Neuron (in vitro differentiated cells): Measurements from ENCODE around the gene AP5B1.

Experiments used
- H2AFZ ChIP-seq: one replicate; pipeline ENCODE4 v1.6.1; 2013; ENCODE audit warnings: low read depth, mild to moderate bottlenecking, inconsistent platforms, low read length, moderate library complexity
- H3K27me3 ChIP-seq: one replicate; pipeline ENCODE4 v1.6.1; 2013; ENCODE audit warnings: low read length; ENCODE audit not compliant: insufficient read depth
- H3K36me3 ChIP-seq: one replicate; pipeline ENCODE4 v1.6.1; 2013; ENCODE audit warnings: low read length; ENCODE audit not compliant: insufficient read depth
- H3K4me1 ChIP-seq: one replicate; pipeline ENCODE4 v1.6.1; 2013; ENCODE audit warnings: low read length; ENCODE audit not compliant: insufficient read depth
- H3K4me3 ChIP-seq: 2 replicates; pipeline ENCODE4 v1.5.1; 2013; ENCODE audit warnings: mild to moderate bottlenecking, low read length, moderate library complexity
- H3K9me3 ChIP-seq: one replicate; pipeline ENCODE4 v1.6.1; 2013; ENCODE audit warnings: low read length

Gene AP5B1

DNA sequence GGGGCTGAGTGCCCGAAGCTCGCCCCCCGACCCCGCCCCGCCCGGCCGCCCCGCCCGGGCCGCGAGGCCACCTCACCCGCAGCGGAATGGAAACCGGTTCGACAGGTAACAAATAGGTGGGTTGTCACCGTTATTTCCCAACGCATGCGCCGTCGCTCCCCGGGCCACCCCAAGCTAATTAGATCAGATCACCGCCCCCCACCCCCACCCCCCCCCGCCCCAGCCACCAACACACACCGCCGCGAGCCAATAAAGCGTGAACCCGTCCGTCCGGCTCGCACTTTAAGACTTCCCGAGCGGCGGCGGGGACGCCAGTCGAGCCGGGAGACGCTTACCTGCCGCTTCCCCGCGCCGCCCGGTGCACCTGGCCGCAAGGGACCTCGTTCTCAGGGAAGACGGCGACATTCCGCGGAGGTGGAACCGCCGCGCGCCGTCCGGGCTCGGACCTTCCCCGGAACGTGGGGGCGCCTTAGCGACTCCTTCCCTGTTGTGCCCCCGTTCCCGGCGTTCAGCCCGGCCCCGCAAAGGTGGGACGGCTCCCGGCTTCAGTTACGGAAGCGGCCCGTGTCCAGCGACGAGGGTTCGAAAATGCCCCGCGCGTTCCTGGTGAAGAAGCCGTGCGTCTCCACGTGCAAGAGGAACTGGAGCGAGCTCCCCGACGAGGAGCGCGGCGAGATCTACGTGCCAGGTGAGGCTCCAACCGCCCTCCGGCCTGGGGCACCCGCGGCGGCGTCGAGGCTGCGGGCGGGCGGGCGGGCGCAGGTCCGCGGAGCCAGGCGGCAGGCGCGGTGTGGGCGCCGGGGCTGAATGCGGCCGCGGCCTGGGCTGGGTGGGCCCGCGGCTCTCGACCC lies 6.2 kb upstream of the AP5B1 start, which contains the start of gene OVOL1:
TSS of gene OVOL1 (plus strand) at position 278 of the 851 bp plus-strand sequence. CDS start at position 589, 311 bp downstream.
- Histone ChIP-seq H3K27me3 (peaks cover 89% of the 10 kb centered on the region), H3K4me3 (no peak within 1 kb of the TSS), H3K4me1 (no peaks in the 10 kb centered on the region), H3K36me3 (no peaks in the 10 kb centered on the region), H2AFZ (no peak within 1 kb of the TSS), H3K9me3 (no peaks in the 10 kb centered on the region)

DNA sequence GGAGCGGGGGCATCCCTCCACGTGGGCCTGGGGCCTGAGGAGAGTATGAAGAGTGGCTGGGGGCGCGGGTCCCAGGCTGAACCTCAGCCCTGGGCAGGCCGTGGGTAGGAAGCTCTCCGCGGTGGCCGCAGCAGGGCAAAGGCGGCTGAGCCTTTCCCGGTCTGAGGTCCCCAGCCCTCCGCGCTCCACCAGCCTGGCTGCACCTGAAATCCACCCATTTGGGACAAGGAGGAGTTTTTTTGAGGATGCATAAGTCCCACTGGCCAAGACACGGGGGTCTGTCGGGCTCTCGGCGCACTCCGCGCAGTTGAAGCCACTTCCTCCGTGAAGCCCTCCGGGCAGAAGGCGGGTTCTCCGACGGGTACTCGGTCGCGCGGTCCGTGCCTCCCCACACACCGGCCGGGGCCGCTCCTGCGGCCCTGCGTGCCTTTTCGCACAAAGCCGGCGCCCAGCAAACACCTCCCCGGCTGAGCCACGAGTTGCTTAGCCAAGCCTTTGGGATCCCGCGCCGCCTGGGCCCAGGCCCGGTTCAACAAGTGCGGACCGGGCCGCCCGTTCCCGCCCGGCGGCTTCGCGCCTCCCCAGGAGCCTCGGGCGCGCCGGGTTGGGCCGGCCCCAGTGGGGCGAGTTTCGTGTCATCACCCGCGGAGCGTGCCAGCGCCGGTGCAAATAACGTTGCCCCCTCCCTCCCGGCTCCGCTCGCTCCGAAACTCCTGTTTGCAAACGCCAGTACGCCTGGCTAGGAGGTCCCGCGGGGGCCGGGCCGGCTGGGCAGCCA lies 5.4 kb upstream of the AP5B1 start:
- Histone ChIP-seq H3K27me3 (peaks cover 83% of the 10 kb centered on the region), H3K9me3 (no peaks in the 10 kb centered on the region), H3K36me3 (no peaks in the 10 kb centered on the region), H2AFZ (no peak overlapping the region), H3K4me3 (no peak overlapping the region), H3K4me1 (no peaks in the 10 kb centered on the region)

DNA sequence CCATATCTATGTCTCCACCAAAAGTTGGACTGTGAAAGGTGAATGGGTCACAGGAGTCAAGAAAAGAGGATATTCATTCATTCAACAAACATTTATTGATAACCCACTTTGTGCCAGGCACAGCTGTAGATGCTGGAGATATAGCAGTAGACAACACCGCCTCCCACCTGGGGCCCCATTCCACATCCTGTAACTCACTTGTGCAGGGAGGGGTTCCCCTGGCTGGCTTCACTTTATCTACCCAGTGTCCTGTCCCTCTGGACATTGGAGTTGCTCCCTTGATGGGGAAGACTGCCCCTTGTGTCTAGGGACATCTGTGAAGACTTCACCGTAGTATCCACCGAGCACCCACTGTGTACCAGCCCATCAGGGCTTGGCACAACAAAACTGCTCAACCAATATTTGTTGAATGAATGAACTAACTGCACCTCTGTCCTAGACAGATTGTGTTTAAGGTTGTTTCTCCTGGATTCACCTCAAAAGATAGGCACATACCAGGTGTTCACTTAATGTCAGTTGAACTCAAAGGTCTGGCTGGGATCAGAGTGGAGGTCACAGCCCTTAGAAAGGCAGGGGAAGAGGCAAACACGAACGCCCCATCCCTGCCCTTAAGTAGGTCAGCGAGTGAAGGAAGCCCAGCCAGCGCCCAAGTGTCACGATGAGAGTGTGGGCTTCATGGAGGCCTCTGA lies 4.7 kb upstream of the AP5B1 start:
- Histone ChIP-seq H3K9me3 (no peaks in the 10 kb centered on the region), H2AFZ (no peak overlapping the region), H3K4me1 (no peaks in the 10 kb centered on the region), H3K4me3 (no peak overlapping the region), H3K27me3 (peaks cover 76% of the 10 kb centered on the region), H3K36me3 (no peaks in the 10 kb centered on the region)

DNA sequence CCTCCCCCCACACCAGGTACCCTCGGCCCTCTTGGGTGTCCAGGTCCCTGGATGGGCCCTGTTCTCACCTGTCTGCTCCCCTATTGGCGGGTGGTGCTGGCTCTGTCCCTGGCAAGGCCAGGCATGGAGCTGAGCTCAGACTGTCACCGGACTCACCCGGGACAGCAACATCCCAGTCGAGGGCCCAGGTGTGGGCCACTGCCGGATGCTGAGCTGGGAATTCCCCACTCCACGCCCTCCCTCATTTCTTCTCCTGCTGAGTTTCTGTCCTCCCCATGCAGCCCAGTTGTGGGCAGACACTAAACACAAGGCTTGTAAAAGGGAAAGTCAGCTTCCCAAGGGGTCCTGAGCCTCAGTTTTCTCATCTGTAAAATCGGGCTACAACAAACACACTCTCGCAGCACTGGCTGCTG lies 2.0 kb upstream of the AP5B1 start:
- no peaks in the 10 kb centered on the region for H3K36me3 ChIP-seq
- H3K9me3 ChIP-seq, result no peaks in the 10 kb centered on the region
- peaks cover 51% of the 10 kb centered on the region for H3K27me3 ChIP-seq
- no peak overlapping the region for H3K4me3 ChIP-seq
- no peak overlapping the region for H2AFZ ChIP-seq
- no peaks in the 10 kb centered on the region for H3K4me1 ChIP-seq

DNA sequence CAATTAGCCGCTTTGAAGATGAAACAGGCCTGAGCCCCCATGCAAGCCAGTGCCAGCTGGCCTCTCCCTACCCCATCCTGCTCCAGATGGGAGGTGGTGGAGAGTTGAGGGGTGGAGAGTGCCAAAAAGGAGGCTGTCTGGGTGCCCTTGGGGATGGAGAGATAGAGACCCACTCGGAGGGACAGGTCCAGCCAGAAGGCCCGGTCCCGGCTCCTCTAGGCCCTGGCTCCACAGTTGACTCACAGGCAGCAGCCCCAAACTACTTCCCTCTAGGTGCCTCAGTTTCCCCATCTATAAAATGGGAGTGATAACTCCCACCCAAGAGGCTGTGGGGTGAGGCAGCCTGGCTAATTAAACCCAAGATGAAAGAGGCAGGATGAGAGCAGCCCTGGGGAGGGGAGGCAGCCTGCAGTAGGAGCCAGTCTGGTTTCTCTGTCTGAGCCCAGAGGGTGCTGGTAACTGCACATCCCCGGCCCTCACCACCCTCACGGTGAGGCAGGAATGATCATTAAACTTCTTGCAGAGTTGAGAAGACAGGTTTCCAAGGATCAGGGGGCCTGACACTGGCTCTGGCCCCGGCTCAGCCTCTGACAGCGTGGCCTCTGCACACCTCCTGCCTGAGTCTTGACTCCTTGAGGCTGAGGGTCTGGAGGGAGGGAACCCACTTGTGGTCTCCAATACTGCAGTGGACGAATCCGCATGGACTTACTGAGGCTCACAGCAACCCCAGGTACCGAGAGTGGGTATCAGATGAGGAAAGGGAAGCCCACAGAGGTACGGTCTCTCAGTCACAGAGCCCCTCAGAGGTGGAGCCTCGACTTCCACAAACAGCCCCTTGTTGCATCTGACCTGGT lies 1.4 kb upstream of the AP5B1 start:
- H3K27me3 ChIP-seq, result peaks cover 46% of the 10 kb centered on the region
- H3K4me3 ChIP-seq, result no peak overlapping the region
- peaks cover 1% of the 10 kb centered on the region for H3K36me3 ChIP-seq
- H3K4me1 ChIP-seq, result no peaks in the 10 kb centered on the region
- H3K9me3 ChIP-seq, result no peaks in the 10 kb centered on the region
- no peak overlapping the region for H2AFZ ChIP-seq

DNA sequence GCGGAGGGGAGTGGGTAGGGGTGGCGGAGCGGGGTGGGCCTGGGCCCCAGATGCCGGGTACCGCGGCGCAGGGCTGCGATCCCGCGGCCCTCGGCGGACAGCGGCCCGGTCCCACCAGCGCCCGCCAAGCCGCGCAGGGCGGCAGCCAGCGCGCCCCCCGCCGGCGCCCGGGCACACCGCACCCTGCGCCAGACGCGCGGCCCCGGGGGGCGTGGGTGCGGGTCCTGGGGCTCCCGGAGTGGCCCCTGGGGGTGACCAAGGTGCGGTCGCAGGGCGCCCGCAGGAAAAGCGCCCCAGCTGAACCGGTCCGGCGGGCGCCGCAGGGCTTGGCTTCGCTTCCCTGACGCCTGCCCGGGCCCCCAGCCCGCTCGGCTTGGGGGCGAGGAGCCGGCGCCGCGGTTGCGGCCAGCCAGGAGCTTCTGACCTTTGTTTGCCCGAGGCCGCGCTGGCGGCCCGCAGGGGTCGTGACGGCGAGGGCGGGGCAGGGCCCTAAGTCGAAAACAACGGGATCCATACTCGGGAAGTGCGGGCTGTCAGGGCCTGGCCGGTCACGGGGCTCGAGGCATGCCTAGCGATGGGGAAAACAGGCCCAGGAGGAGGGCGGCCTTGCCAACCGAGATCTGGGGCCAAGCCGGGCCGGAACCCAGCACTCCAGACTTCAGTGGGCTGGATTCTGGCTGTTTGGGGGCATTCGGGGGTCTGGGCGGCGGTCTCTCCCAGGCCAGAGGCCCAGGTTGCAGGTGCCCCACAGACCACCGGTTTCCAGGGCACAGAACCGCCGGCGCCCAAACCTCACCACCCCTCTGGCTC lies 581 bp upstream of the AP5B1 start:
- Histone ChIP-seq H3K4me1 (no peaks in the 10 kb centered on the region), H3K9me3 (no peaks in the 10 kb centered on the region), H3K4me3 (peak overlapping the region; percentile 49), H3K36me3 (peaks cover 3% of the 10 kb centered on the region), H2AFZ (peak overlapping the region; percentile 48), H3K27me3 (peaks cover 39% of the 10 kb centered on the region)

DNA sequence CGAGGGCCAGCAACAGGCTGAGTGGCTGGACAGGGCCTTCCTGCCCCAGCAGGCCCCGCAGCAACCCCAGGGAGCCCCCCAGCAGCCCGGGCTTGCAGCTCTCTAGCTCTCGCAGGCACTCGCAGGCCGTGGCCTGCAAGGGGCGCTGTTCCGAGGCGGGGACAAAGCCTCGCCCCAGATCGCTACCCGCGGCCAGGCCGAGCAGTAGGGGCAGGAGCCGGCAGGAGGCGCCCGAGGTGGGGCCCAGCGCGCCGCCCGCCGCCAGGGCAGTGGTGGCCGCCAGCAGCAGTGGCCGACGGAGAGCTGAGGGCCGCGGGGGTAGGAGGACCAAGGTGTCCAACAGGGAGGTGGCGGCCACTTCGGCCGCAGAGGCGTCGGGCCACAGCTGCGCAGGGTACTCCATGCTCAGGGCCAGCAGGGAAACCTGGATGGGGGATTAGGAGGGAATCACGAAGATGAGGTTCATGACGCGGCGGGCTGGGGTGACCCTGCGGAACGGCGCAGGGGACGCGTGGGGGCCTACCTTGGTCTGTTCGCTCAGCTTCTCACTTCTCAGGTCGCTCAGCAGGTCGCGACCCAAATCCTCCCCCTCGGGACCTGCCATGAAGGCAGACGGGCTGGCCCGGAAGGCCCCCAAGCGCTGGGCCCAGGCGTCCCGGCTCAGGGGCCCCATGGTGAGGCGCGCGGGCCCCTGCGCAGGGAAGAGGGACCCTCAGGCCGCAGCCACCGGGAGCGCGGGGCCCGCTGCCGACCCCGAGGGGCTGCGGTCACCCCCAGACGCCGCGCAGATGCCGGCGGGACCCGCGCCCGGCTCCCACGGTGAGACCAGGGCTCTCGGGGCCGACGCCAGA lies 632 bp downstream of the AP5B1 start:
- Histone ChIP-seq H3K4me1 (no peaks in the 10 kb centered on the region), H3K9me3 (no peaks in the 10 kb centered on the region), H3K36me3 (peaks cover 3% of the 10 kb centered on the region), H2AFZ (peak overlapping the region; percentile 94), H3K27me3 (peaks cover 27% of the 10 kb centered on the region), H3K4me3 (peak overlapping the region; percentile 49)

DNA sequence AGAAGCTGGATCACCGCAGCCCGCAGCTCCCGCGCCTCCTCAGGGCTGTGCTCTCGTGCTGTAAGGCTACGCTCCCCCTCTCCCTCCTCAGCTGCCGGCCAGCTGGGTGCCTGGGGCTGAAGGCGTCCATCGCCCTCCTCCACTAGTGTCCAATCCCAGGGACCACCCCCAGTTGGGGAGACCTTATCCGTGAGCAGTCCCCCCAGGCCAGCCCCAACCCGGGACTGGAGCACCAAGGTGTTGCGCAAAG lies 1.2 kb downstream of the AP5B1 start:
- Histone ChIP-seq H3K9me3 (peaks cover 5% of the 10 kb centered on the region), H3K4me1 (no peaks in the 10 kb centered on the region), H2AFZ (no peak overlapping the region), H3K4me3 (no peak overlapping the region), H3K27me3 (peaks cover 23% of the 10 kb centered on the region), H3K36me3 (peaks cover 3% of the 10 kb centered on the region)

DNA sequence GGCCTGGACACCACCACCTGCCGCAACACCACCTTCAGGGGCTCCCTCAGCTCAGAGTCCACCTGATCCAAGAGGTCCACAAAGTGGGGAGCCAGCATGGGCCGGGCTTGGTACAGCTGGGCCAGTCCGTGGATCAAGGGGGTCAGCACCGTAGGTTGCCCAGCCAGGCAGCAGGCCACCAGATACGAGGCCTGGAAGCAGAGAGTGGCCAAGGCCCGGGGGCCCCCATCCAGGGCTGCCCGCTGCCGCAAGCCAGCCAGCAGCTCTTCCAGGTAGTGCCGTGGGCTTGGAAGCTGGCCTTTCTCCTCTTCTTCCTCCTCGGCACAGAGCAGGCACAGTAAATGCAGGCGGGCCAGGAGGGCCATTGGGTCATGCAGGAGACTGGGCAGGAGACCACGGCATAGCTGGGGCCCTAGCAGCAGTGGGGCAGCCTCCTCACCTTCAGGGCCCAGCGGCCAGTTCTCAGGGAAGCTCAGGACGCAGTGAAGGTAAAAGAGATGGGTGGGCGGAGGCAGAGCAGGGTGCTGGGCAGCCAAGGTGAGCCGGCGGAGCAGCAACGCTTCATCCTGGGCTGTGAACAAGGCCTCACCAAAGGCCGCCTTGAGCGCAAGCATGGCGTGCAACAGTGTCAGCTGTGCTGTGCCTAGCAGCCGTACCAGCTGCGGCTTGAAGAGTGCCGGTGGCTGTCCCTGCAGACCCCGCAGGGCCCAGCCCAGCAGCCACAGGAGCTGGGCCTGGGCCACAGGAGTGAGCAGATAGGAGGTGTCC lies 1.7 kb downstream of the AP5B1 start:
- no peak overlapping the region for H3K4me3 ChIP-seq

DNA sequence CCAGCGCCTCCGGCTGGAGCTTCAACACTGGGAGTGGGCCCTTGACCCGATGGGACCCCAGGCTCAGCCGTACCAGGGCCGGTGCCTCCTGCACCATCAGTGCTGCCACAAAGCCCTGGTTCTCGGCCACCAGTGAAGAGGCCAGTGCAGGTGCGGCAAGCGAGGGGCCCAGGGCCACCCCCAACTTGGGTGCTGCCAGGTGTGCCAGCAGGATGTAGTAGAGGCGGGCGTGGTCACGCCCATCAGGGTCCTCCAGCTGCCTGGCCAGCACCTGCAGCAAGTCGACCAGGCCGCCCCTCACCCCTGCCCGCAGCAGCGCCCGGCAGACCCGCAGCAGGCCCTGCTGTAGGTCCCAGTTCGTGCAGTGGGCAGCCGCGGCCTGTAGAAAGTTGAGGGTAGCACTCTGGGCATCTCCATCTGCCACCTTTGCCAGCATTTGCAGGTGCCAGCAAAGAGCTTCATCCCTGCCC lies 2.3 kb downstream of the AP5B1 start:
- H3K36me3 ChIP-seq, result peaks cover 3% of the 10 kb centered on the region
- peaks cover 15% of the 10 kb centered on the region for H3K27me3 ChIP-seq
- H3K9me3 ChIP-seq, result peaks cover 5% of the 10 kb centered on the region
- H3K4me3 ChIP-seq, result no peak overlapping the region
- H3K4me1 ChIP-seq, result no peaks in the 10 kb centered on the region
- no peak overlapping the region for H2AFZ ChIP-seq

More for the DNA sequence above, 1.7 kb downstream of the AP5B1 start:
- Histone ChIP-seq H3K27me3 (peaks cover 18% of the 10 kb centered on the region), H3K4me1 (no peaks in the 10 kb centered on the region), H3K36me3 (peaks cover 3% of the 10 kb centered on the region), H2AFZ (no peak overlapping the region), H3K9me3 (peaks cover 5% of the 10 kb centered on the region)
